KMS-11 (cell line): ENCODE data around the gene ITM2C.

ENCODE experiments used
- H2AFZ ChIP-seq: fragments of 200-600 bp; sonication (generic); 2 replicates; pipeline ENCODE4 v1.6.1; 2016; ENCODE audit warnings: antibody characterized with exemption, mixed run types, low read depth
- H3K27ac ChIP-seq: fragments of 200-600 bp; sonication (generic); 2 replicates; pipeline ENCODE4 v1.6.1; 2016; ENCODE audit warnings: mild to moderate bottlenecking, mixed run types
- H3K27me3 ChIP-seq: fragments of 200-600 bp; sonication (generic); 2 replicates; pipeline ENCODE4 v1.6.1; 2017; ENCODE audit warnings: mild to moderate bottlenecking, low read depth, mixed run types, moderate library complexity; ENCODE audit not compliant: insufficient read depth
- H3K36me3 ChIP-seq: fragments of 200-600 bp; sonication (generic); 2 replicates; pipeline ENCODE4 v1.6.1; 2017; ENCODE audit warnings: mild to moderate bottlenecking, mixed run types; ENCODE audit not compliant: insufficient read depth
- H3K4me1 ChIP-seq: fragments of 200-600 bp; sonication (generic); 2 replicates; pipeline ENCODE4 v1.6.1; 2016; ENCODE audit warnings: mild to moderate bottlenecking, low read depth, mixed run types; ENCODE audit not compliant: poor library complexity, severe bottlenecking
- H3K4me2 ChIP-seq: fragments of 200-600 bp; sonication (generic); 2 replicates; pipeline ENCODE4 v1.7.0; 2016; ENCODE audit warnings: mild to moderate bottlenecking, mixed run types
- H3K4me3 ChIP-seq: fragments of 200-600 bp; sonication (generic); IDR thresholded peaks from 2 replicates; pipeline ENCODE4 v1.6.1; 2017; ENCODE audit warnings: low read depth, low read length, mixed read lengths; ENCODE audit not compliant: insufficient read depth
- H3K79me2 ChIP-seq: fragments of 200-600 bp; sonication (generic); 2 replicates; pipeline ENCODE4 v1.6.1; 2016; ENCODE audit warnings: low read depth, mixed run types; ENCODE audit not compliant: insufficient read depth
- H3K9ac ChIP-seq: fragments of 200-600 bp; sonication (generic); 2 replicates; pipeline ENCODE4 v1.6.1; 2016; ENCODE audit warnings: mild to moderate bottlenecking, mixed run types
- H4K20me1 ChIP-seq: fragments of 200-600 bp; sonication (generic); 2 replicates; pipeline ENCODE4 v1.6.1; 2016; ENCODE audit warnings: mild to moderate bottlenecking, mixed run types; ENCODE audit not compliant: insufficient read depth
- CTCF ChIP-seq: fragments of 200-600 bp; sonication (generic); conservative IDR thresholded peaks from 2 replicates; pipeline ENCODE4 v1.6.1; 2017; ENCODE audit warnings: low read depth, mild to moderate bottlenecking, antibody characterized with exemption, low read length, moderate library complexity, mixed read lengths

Gene ITM2C

GRCh38 chr2:230846360-230846759, 18.4 kb upstream of the ITM2C start:
- no peak overlapping the region for H3K27ac ChIP-seq

GRCh38 chr2:230847883-230848388, 16.8 kb upstream of the ITM2C start:
- TF ChIP-seq CTCF, result peak; percentile 81
- peak overlapping the region; percentile 72 for H2AFZ ChIP-seq
- peak overlapping the region; percentile 49; the same call in 1 of the 2 replicates for H3K4me2 ChIP-seq

More at GRCh38 chr2:230846360-230846759, 18.4 kb upstream of the ITM2C start:
- no peak overlapping the region for H3K9ac ChIP-seq
- no peak overlapping the region for H2AFZ ChIP-seq
- no peak overlapping the region for H3K4me3 ChIP-seq
- no peaks in the 10 kb centered on the region for H4K20me1 ChIP-seq
- H3K79me2 ChIP-seq, result no peaks in the 10 kb centered on the region
- H3K36me3 ChIP-seq, result no peaks in the 10 kb centered on the region
- peaks cover 21% of the 10 kb centered on the region for H3K4me1 ChIP-seq
- TF ChIP-seq CTCF, result no peak
- no peak overlapping the region for H3K4me2 ChIP-seq
- H3K27me3 ChIP-seq, result no peaks in the 10 kb centered on the region

DNA sequence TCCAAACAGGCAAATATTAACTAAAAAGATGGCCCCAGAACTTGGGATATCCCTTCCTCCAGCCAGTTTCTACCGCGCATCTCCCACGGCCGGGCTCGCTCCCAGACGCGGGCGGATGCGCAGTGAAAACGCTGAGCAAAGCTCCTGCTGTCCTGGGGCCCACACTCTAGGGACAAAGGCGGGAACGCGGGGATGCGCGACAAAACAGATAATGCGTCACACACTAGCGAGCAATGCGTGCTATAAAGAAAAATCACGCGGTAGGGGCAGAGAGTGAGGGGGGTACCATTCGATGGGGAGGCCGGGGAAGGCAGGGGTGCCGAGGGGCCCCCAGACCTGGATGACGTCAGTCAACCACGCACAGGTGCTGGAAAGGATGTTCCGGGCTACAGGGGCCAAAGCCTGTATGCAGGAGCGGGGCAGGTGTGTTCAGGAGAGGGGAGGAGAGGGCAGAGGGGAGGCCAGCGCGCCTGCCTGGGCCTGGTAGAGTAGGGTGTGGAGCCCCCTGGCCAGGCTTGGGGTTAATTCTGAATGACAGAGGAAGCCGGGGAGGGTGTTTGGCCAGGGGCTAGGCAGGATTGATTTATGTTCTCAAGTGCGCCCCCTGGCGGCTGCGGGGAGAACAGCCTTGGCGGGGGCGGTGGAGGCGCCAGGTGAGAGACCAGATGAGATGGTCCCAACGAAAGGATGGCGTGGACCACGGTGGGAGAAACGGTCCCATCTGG, 14.9 kb upstream of the ITM2C start:
- Histone ChIP-seq H3K9ac (no peak overlapping the region), H2AFZ (no peak overlapping the region), H4K20me1 (no peaks in the 10 kb centered on the region), H3K36me3 (no peaks in the 10 kb centered on the region), H3K79me2 (no peaks in the 10 kb centered on the region), H3K27ac (no peak overlapping the region), H3K4me1 (peaks cover 21% of the 10 kb centered on the region), H3K4me3 (no peak overlapping the region), H3K4me2 (no peak overlapping the region), H3K27me3 (no peaks in the 10 kb centered on the region)
- peak; percentile 75 for TF ChIP-seq CTCF

More at GRCh38 chr2:230847883-230848388, 16.8 kb upstream of the ITM2C start:
- no peaks in the 10 kb centered on the region for H3K27me3 ChIP-seq
- no peak overlapping the region for H3K9ac ChIP-seq
- H3K27ac ChIP-seq, result 0 out of 2 replicates have a peak overlapping the region, but pooled peaks have one; percentile 16
- H3K79me2 ChIP-seq, result no peaks in the 10 kb centered on the region
- no peaks in the 10 kb centered on the region for H3K36me3 ChIP-seq
- H4K20me1 ChIP-seq, result no peaks in the 10 kb centered on the region
- no peak overlapping the region for H3K4me3 ChIP-seq
- H3K4me1 ChIP-seq, result peaks cover 21% of the 10 kb centered on the region

GRCh38 chr2:230850358-230850658, 14.4 kb upstream of the ITM2C start:
- Histone ChIP-seq H3K4me3 (no peak overlapping the region), H3K9ac (no peak overlapping the region), H4K20me1 (no peaks in the 10 kb centered on the region), H3K4me1 (peaks cover 21% of the 10 kb centered on the region), H3K27me3 (no peaks in the 10 kb centered on the region), H3K36me3 (no peaks in the 10 kb centered on the region), H2AFZ (no peak overlapping the region), H3K79me2 (no peaks in the 10 kb centered on the region), H3K4me2 (no peak overlapping the region), H3K27ac (no peak overlapping the region)
- no peak for TF ChIP-seq CTCF
